Activated naive CD8-positive, alpha-beta T cell treated with anti-CD3 and anti-CD28 coated beads for 36 hours (primary cell): ENCODE measurements around the gene LUC7L3. TPM values are rescaled to one million over a fixed set of nuclear protein-coding genes. Genes with fewer than 3 reads are reported as not detected.
"Not testable (repeated sequence)": the region's sequence is repeated elsewhere in the genome, so short reads cannot be mapped to it uniquely, and the experiment has no call there.

ENCODE experiments used
- DNase-seq: peaks from one replicate; pipeline ENCODE4 v3.0.0; 2021
- H3K27ac Mint-ChIP-seq: one replicate; pipeline ENCODE4 v1.8.0; 2022; ENCODE audit warnings: mild to moderate bottlenecking, moderate library complexity, mixed read lengths
- H3K27me3 Mint-ChIP-seq: one replicate; pipeline ENCODE4 v1.8.0; 2022; ENCODE audit warnings: mild to moderate bottlenecking, mixed read lengths
- H3K36me3 Mint-ChIP-seq: one replicate; pipeline ENCODE4 v1.8.0; 2021; ENCODE audit warnings: mild to moderate bottlenecking, mixed read lengths
- H3K4me1 Mint-ChIP-seq: one replicate; pipeline ENCODE4 v1.8.0; 2021; ENCODE audit warnings: mixed read lengths
- H3K4me3 Mint-ChIP-seq: one replicate; pipeline ENCODE4 v1.8.0; 2022; ENCODE audit warnings: mild to moderate bottlenecking, moderate library complexity, mixed read lengths
- H3K9me3 Mint-ChIP-seq: one replicate; pipeline ENCODE4 v1.8.0; 2022; ENCODE audit warnings: mixed read lengths
- total RNA-seq, 2 experiments: library from RNA; stranded (reverse); gene quantifications; one replicate each; pipeline ENCODE4 v1.2.3, GENCODE V29; 2021

LUC7L3 gene
- total RNA-seq, 2 experiments from 2014 or later = 108 to 116 TPM

GRCh38 chr17:50692448-50693035 lies 26.9 kb upstream of the LUC7L3 start:
- no peaks in the 10 kb centered on the region for H3K27me3 Mint-ChIP-seq
- peaks cover 19% of the 10 kb centered on the region for H3K36me3 Mint-ChIP-seq
- DNase-seq = no peak
- H3K9me3 Mint-ChIP-seq = no peaks in the 10 kb centered on the region
- peaks cover 11% of the 10 kb centered on the region for H3K4me1 Mint-ChIP-seq
- H3K4me3 Mint-ChIP-seq = no peak overlapping the region
- H3K27ac Mint-ChIP-seq = no peak overlapping the region

- peaks cover 19% of the 10 kb centered on the region for H3K36me3 Mint-ChIP-seq
Measured at GRCh38 chr17:50693036-50693682, 26.2 kb upstream of the LUC7L3 start.

GRCh38 chr17:50696365-50696879 lies 23.0 kb upstream of the LUC7L3 start:
- H3K36me3 Mint-ChIP-seq = peaks cover 27% of the 10 kb centered on the region
- H3K27ac Mint-ChIP-seq = peak overlapping the region; percentile 35
- H3K9me3 Mint-ChIP-seq = no peaks in the 10 kb centered on the region
- peaks cover 21% of the 10 kb centered on the region for H3K4me1 Mint-ChIP-seq
- no peaks in the 10 kb centered on the region for H3K27me3 Mint-ChIP-seq
- no peak for DNase-seq
- H3K4me3 Mint-ChIP-seq = no peak overlapping the region

More at GRCh38 chr17:50693036-50693682, 26.2 kb upstream of the LUC7L3 start:
- H3K4me3 Mint-ChIP-seq = no peak overlapping the region
- no peak overlapping the region for H3K27ac Mint-ChIP-seq
- H3K27me3 Mint-ChIP-seq = no peaks in the 10 kb centered on the region
- no peak for DNase-seq
- H3K4me1 Mint-ChIP-seq = peaks cover 15% of the 10 kb centered on the region
- no peaks in the 10 kb centered on the region for H3K9me3 Mint-ChIP-seq

GRCh38 chr17:50697062-50697461 lies 22.3 kb upstream of the LUC7L3 start:
- H3K4me3 Mint-ChIP-seq = no peak overlapping the region

GRCh38 chr17:50697663-50698272 lies 21.6 kb upstream of the LUC7L3 start:
- Mint-ChIP-seq H3K27ac (peak overlapping the region; percentile 48), H3K36me3 (peaks cover 27% of the 10 kb centered on the region), H3K27me3 (no peaks in the 10 kb centered on the region), H3K4me1 (peaks cover 23% of the 10 kb centered on the region), H3K4me3 (no peak overlapping the region), H3K9me3 (no peaks in the 10 kb centered on the region)
- no peak for DNase-seq

More at GRCh38 chr17:50697062-50697461, 22.3 kb upstream of the LUC7L3 start:
- no peaks in the 10 kb centered on the region for H3K27me3 Mint-ChIP-seq
- no peaks in the 10 kb centered on the region for H3K9me3 Mint-ChIP-seq
- H3K4me1 Mint-ChIP-seq = peaks cover 23% of the 10 kb centered on the region
- DNase-seq = no peak
- H3K27ac Mint-ChIP-seq = peak overlapping the region; percentile 35
- H3K36me3 Mint-ChIP-seq = peaks cover 27% of the 10 kb centered on the region

GRCh38 chr17:50699410-50699809 lies 20.0 kb upstream of the LUC7L3 start:
- DNase-seq = no peak
- no peaks in the 10 kb centered on the region for H3K27me3 Mint-ChIP-seq
- peaks cover 37% of the 10 kb centered on the region for H3K36me3 Mint-ChIP-seq
- no peaks in the 10 kb centered on the region for H3K9me3 Mint-ChIP-seq
- peak overlapping the region; percentile 47 for H3K27ac Mint-ChIP-seq
- no peak overlapping the region for H3K4me3 Mint-ChIP-seq
- H3K4me1 Mint-ChIP-seq = peaks cover 32% of the 10 kb centered on the region

- H3K27ac Mint-ChIP-seq = no peak overlapping the region
- H3K9me3 Mint-ChIP-seq = no peaks in the 10 kb centered on the region
- peaks cover 39% of the 10 kb centered on the region for H3K36me3 Mint-ChIP-seq
Measured at GRCh38 chr17:50703162-50703561, 16.2 kb upstream of the LUC7L3 start.

GRCh38 chr17:50707289-50708049 lies 11.9 kb upstream of the LUC7L3 start, which contains the start of gene ANKRD40:
TSS of gene ANKRD40 (minus strand) at chr17:50707914. CDS start at chr17:50707654, 260 bp downstream.
- peak within 1 kb of the TSS; percentile 93 for H3K4me3 Mint-ChIP-seq
- H3K27ac Mint-ChIP-seq = peak within 1 kb of the TSS; percentile 94
- H3K36me3 Mint-ChIP-seq = peaks cover 30% of the 10 kb centered on the region
- no peaks in the 10 kb centered on the region for H3K9me3 Mint-ChIP-seq
- peak; percentile 93 for DNase-seq
- peaks cover 32% of the 10 kb centered on the region for H3K4me1 Mint-ChIP-seq
- no peaks in the 10 kb centered on the region for H3K27me3 Mint-ChIP-seq

More at GRCh38 chr17:50703162-50703561, 16.2 kb upstream of the LUC7L3 start:
- H3K4me1 Mint-ChIP-seq = peaks cover 31% of the 10 kb centered on the region
- no peak for DNase-seq
- no peaks in the 10 kb centered on the region for H3K27me3 Mint-ChIP-seq
- no peak overlapping the region for H3K4me3 Mint-ChIP-seq

- peak overlapping the region; percentile 89 for H3K27ac Mint-ChIP-seq
- DNase-seq = no peak
- no peaks in the 10 kb centered on the region for H3K27me3 Mint-ChIP-seq
- H3K9me3 Mint-ChIP-seq = no peaks in the 10 kb centered on the region
- H3K36me3 Mint-ChIP-seq = peaks cover 29% of the 10 kb centered on the region
- peaks cover 30% of the 10 kb centered on the region for H3K4me1 Mint-ChIP-seq
- peak overlapping the region; percentile 79 for H3K4me3 Mint-ChIP-seq
Measured at GRCh38 chr17:50708050-50709000, 11.1 kb upstream of the LUC7L3 start.

- peaks cover 22% of the 10 kb centered on the region for H3K4me1 Mint-ChIP-seq
- DNase-seq, H3K9me3 Mint-ChIP-seq, H3K27me3 Mint-ChIP-seq: not testable (repeated sequence)
- H3K27ac Mint-ChIP-seq = peak overlapping the region; percentile 89
- H3K4me3 Mint-ChIP-seq = peak overlapping the region; percentile 79
- peaks cover 21% of the 10 kb centered on the region for H3K36me3 Mint-ChIP-seq
Measured at GRCh38 chr17:50709053-50709452, 10.3 kb upstream of the LUC7L3 start.

GRCh38 chr17:50710025-50710424 lies 9.4 kb upstream of the LUC7L3 start:
- Mint-ChIP-seq H3K4me1 (peaks cover 20% of the 10 kb centered on the region), H3K27ac (peak overlapping the region; percentile 89), H3K27me3 (no peaks in the 10 kb centered on the region), H3K4me3 (no peak overlapping the region), H3K36me3 (peaks cover 14% of the 10 kb centered on the region), H3K9me3 (no peaks in the 10 kb centered on the region)
- no peak for DNase-seq

- H3K27ac Mint-ChIP-seq = no peak overlapping the region
- H3K36me3 Mint-ChIP-seq = peaks cover 8% of the 10 kb centered on the region
- no peaks in the 10 kb centered on the region for H3K9me3 Mint-ChIP-seq
- no peaks in the 10 kb centered on the region for H3K27me3 Mint-ChIP-seq
- peaks cover 16% of the 10 kb centered on the region for H3K4me1 Mint-ChIP-seq
- no peak for DNase-seq
- H3K4me3 Mint-ChIP-seq = no peak overlapping the region
Measured at GRCh38 chr17:50710650-50711049, 8.8 kb upstream of the LUC7L3 start.

GRCh38 chr17:50712641-50713040 lies 6.8 kb upstream of the LUC7L3 start:
- no peaks in the 10 kb centered on the region for H3K36me3 Mint-ChIP-seq
- H3K27me3 Mint-ChIP-seq = no peaks in the 10 kb centered on the region
- DNase-seq = no peak
- no peaks in the 10 kb centered on the region for H3K9me3 Mint-ChIP-seq
- H3K4me1 Mint-ChIP-seq = peaks cover 8% of the 10 kb centered on the region
- H3K4me3 Mint-ChIP-seq = no peak overlapping the region
- no peak overlapping the region for H3K27ac Mint-ChIP-seq

GRCh38 chr17:50715471-50715870 lies 3.9 kb upstream of the LUC7L3 start:
- H3K27ac Mint-ChIP-seq = no peak overlapping the region
- peaks cover 5% of the 10 kb centered on the region for H3K4me1 Mint-ChIP-seq
- H3K27me3 Mint-ChIP-seq = no peaks in the 10 kb centered on the region
- no peaks in the 10 kb centered on the region for H3K9me3 Mint-ChIP-seq
- H3K36me3 Mint-ChIP-seq = peaks cover 16% of the 10 kb centered on the region
- DNase-seq = no peak
- H3K4me3 Mint-ChIP-seq = no peak overlapping the region
